Neural cell (in vitro differentiated cells): ENCODE measurements around the gene WDR82.

Experiments
- EP300 ChIP-seq: fragments of 450-650 bp; conservative IDR thresholded peaks from 2 replicates; pipeline ENCODE4 v1.6.1; 2014; ENCODE audit warnings: antibody characterized with exemption, mild to moderate bottlenecking, moderate library complexity; ENCODE audit not compliant: poor library complexity, severe bottlenecking
- MXI1 ChIP-seq: fragments of 450-650 bp; conservative IDR thresholded peaks from 2 replicates; pipeline ENCODE4 v1.6.1; 2014; ENCODE audit warnings: antibody characterized with exemption, mild to moderate bottlenecking; ENCODE audit not compliant: poor library complexity, severe bottlenecking
- POLR2AphosphoS5 ChIP-seq: IDR thresholded peaks from 2 replicates; pipeline ENCODE4 v1.6.1; 2012
- RAD21 ChIP-seq: fragments of 450-650 bp; conservative IDR thresholded peaks from 2 replicates; pipeline ENCODE4 v1.6.1; 2014; ENCODE audit warnings: antibody characterized with exemption, mild to moderate bottlenecking, moderate library complexity
- SMC3 ChIP-seq: fragments of 450-650 bp; conservative IDR thresholded peaks from 2 replicates; pipeline ENCODE4 v1.6.1; 2014; ENCODE audit warnings: antibody characterized with exemption, mild to moderate bottlenecking, moderate library complexity; ENCODE audit not compliant: poor library complexity
- TAF1 ChIP-seq: IDR thresholded peaks from 2 replicates; pipeline ENCODE4 v1.6.1; 2012; ENCODE audit warnings: low read depth
- TF ChIP-seq, protein P1 (sequence below): fragments of 450-650 bp; IDR thresholded peaks from 2 replicates; pipeline ENCODE4 v1.5.1; 2014; ENCODE audit warnings: antibody characterized with exemption, mild to moderate bottlenecking, moderate library complexity; ENCODE audit not compliant: poor library complexity, severe bottlenecking
- TF ChIP-seq, protein P2 (sequence below): IDR thresholded peaks from 2 replicates; pipeline ENCODE4 v1.6.1; 2012; ENCODE audit warnings: borderline replicate concordance

- TF ChIP-seq, protein P1, sequence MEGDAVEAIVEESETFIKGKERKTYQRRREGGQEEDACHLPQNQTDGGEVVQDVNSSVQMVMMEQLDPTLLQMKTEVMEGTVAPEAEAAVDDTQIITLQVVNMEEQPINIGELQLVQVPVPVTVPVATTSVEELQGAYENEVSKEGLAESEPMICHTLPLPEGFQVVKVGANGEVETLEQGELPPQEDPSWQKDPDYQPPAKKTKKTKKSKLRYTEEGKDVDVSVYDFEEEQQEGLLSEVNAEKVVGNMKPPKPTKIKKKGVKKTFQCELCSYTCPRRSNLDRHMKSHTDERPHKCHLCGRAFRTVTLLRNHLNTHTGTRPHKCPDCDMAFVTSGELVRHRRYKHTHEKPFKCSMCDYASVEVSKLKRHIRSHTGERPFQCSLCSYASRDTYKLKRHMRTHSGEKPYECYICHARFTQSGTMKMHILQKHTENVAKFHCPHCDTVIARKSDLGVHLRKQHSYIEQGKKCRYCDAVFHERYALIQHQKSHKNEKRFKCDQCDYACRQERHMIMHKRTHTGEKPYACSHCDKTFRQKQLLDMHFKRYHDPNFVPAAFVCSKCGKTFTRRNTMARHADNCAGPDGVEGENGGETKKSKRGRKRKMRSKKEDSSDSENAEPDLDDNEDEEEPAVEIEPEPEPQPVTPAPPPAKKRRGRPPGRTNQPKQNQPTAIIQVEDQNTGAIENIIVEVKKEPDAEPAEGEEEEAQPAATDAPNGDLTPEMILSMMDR = no peak
- TF ChIP-seq POLR2AphosphoS5 (no peak), EP300 (no peak), TAF1 (no peak), MXI1 (no peak), RAD21 (no peak), SMC3 (no peak)
- TF ChIP-seq, protein P2, sequence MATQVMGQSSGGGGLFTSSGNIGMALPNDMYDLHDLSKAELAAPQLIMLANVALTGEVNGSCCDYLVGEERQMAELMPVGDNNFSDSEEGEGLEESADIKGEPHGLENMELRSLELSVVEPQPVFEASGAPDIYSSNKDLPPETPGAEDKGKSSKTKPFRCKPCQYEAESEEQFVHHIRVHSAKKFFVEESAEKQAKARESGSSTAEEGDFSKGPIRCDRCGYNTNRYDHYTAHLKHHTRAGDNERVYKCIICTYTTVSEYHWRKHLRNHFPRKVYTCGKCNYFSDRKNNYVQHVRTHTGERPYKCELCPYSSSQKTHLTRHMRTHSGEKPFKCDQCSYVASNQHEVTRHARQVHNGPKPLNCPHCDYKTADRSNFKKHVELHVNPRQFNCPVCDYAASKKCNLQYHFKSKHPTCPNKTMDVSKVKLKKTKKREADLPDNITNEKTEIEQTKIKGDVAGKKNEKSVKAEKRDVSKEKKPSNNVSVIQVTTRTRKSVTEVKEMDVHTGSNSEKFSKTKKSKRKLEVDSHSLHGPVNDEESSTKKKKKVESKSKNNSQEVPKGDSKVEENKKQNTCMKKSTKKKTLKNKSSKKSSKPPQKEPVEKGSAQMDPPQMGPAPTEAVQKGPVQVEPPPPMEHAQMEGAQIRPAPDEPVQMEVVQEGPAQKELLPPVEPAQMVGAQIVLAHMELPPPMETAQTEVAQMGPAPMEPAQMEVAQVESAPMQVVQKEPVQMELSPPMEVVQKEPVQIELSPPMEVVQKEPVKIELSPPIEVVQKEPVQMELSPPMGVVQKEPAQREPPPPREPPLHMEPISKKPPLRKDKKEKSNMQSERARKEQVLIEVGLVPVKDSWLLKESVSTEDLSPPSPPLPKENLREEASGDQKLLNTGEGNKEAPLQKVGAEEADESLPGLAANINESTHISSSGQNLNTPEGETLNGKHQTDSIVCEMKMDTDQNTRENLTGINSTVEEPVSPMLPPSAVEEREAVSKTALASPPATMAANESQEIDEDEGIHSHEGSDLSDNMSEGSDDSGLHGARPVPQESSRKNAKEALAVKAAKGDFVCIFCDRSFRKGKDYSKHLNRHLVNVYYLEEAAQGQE = no peak
Measured at GRCh38 chr3:52213005-52213404, 65.4 kb downstream of the WDR82 start.
